K562 (cell line): ENCODE measurements around the gene ZNF595.
"Not testable (repeated sequence)": the region's sequence is repeated elsewhere in the genome, so short reads cannot be mapped to it uniquely, and the experiment has no call there.

ENCODE experiments used
- KDM1A ChIP-seq, 2 experiments: fragments of 450-650 bp; IDR thresholded peaks; 2 replicates each; pipeline ENCODE4 v1.6.1; 2016; ENCODE audit warnings: mild to moderate bottlenecking in 2 of 2
- PHF8 ChIP-seq: fragments of 200-600 bp; sonication (generic); IDR thresholded peaks from 2 replicates; pipeline ENCODE4 v1.6.1; 2012; ENCODE audit warnings: mixed run types, mild to moderate bottlenecking, inconsistent platforms, low read length, moderate library complexity, borderline replicate concordance
- POLR2AphosphoS5 ChIP-seq: IDR thresholded peaks from 2 replicates; pipeline ENCODE4 v1.6.1; 2011; ENCODE audit warnings: mild to moderate bottlenecking, low read depth, low read length, moderate library complexity; ENCODE audit not compliant: control insufficient read depth, insufficient read depth
- ZKSCAN8 ChIP-seq: fragments of 200-800 bp; sonication (Bioruptor generic); IDR thresholded peaks from 2 replicates; pipeline ENCODE4 v1.6.1; 2016; ENCODE audit warnings: missing genetic modification characterization, missing compliant biosample characterization

DNA sequence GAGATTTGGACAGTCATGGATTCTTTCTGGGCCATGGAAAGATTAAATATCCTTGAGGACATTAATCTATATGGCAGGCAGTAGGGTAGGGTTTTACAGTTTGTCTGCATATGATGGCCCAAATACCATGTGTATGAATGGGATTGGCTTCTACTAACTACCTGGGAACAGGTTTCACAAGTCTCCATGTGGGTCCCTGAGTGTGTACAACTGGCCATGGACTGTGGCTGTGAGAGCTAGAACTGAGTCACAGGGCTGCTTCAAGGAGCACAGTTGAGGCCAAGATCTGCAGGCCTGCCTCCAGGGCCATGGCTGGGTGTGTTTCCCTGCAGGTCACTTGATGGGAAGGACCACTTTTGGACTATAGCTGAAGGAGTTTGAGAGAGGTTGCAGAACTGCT lies 11.6 kb downstream of the ZNF595 start:
- TF ChIP-seq ZKSCAN8 (CRISPR knock-in tag); KDM1A (IDR thresholded peaks at IDR 0.05); PHF8; POLR2AphosphoS5: not testable (repeated sequence)
